GM21447 (cell line): Measurements from ENCODE around the gene KIF27.
"Not testable (repeated sequence)": the region's sequence is repeated elsewhere in the genome, so short reads cannot be mapped to it uniquely, and the experiment has no call there.

Source experiments
- ATAC-seq: cut with Tn5 transposase; IDR thresholded peaks from one replicate; pipeline ENCODE4 v1.9.1; 2021; ENCODE audit not compliant: unreplicated experiment

KIF27 gene

GRCh38 chr9:83817356-83818278 lies 103.6 kb downstream of the KIF27 start, which contains the start of gene GKAP1:
TSS of gene GKAP1 (minus strand) at chr9:83817769. CDS start at chr9:83806517, 11,252 bp downstream.
- peak; percentile 78 for ATAC-seq

GRCh38 chr9:83817011-83817355 lies 104.2 kb downstream of the KIF27 start:
- not testable (repeated sequence) for ATAC-seq

- ATAC-seq = not testable (repeated sequence)
Measured at GRCh38 chr9:83815120-83815519, 106.1 kb downstream of the KIF27 start.

- ATAC-seq = not testable (repeated sequence)
Measured at GRCh38 chr9:83809213-83809612, 112.0 kb downstream of the KIF27 start.

GRCh38 chr9:83804454-83804853 lies 116.8 kb downstream of the KIF27 start:
- ATAC-seq = not testable (repeated sequence)

- ATAC-seq = not testable (repeated sequence)
Measured at GRCh38 chr9:83803941-83804340, 117.3 kb downstream of the KIF27 start.

- ATAC-seq = no peak
Measured at GRCh38 chr9:83800236-83801033, 120.8 kb downstream of the KIF27 start.

GRCh38 chr9:83794051-83794450 lies 127.2 kb downstream of the KIF27 start:
- ATAC-seq = no peak

GRCh38 chr9:83792746-83793145 lies 128.5 kb downstream of the KIF27 start:
- no peak for ATAC-seq
